Stomach (tissue), 9 donors: ENCODE measurements around the gene SMCO4. TPM values are rescaled to one million over a fixed set of nuclear protein-coding genes. Genes with fewer than 3 reads are reported as not detected.

ENCODE experiments used
- DNase-seq, 2 donors: peaks; one replicate each; pipeline versions ENCODE4 v3.0.0 to v3.0.0-alpha.2; 2013 to 2019
- H3K27ac ChIP-seq, 5 donors: fragments of 200-600 bp in 4 of 5; sonication (generic) in 4 of 5; one replicate each; pipeline ENCODE4 v1.5.1; 2013 to 2019; ENCODE audit warnings: mild to moderate bottlenecking in 1 of 5, moderate library complexity in 1 of 5
- H3K27me3 ChIP-seq, 3 donors: fragments of 200-600 bp; sonication (generic); one replicate each; pipeline ENCODE4 v1.5.1; 2017 to 2019; ENCODE audit warnings: mixed run types in 1 of 3
- H3K36me3 ChIP-seq, 4 donors: fragments of 200-600 bp; sonication (generic); 1 replicate in 3 of 4; 2 replicates in 1 of 4; pipeline ENCODE4 v1.5.1; 2016 to 2019
- H3K4me1 ChIP-seq, 4 donors: fragments of 200-600 bp; sonication (generic); one replicate each; pipeline ENCODE4 v1.5.1; 2016 to 2019
- H3K4me3 ChIP-seq, 4 donors: fragments of 200-600 bp; sonication (generic) in 3 of 4; one replicate each; pipeline ENCODE4 v1.5.1; 2016 to 2019; ENCODE audit warnings: mild to moderate bottlenecking in 1 of 4
- H3K9me3 ChIP-seq, 4 donors: fragments of 200-600 bp; sonication (generic); one replicate each; pipeline ENCODE4 v1.5.1; 2016 to 2019
- CTCF ChIP-seq, 7 experiments: fragments of 450-650 bp in 4 of 7; fragments of 200-600 bp in 3 of 7; sonication (generic) in 3 of 7; IDR thresholded peaks; one replicate each; pipeline ENCODE4 v1.5.1; 2016 to 2019; ENCODE audit warnings: antibody characterized with exemption in 7 of 7, control low read depth in 2 of 7, mild to moderate bottlenecking in 1 of 7
- EP300 ChIP-seq: sonication (generic); formaldehyde crosslinking; IDR thresholded peaks from one replicate; pipeline ENCODE4 v1.6.1; 2017; ENCODE audit warnings: antibody characterized with exemption
- POLR2A ChIP-seq, 4 donors: fragments of 450-650 bp; IDR thresholded peaks; one replicate each; pipeline ENCODE4 v1.6.1; 2016; ENCODE audit warnings: antibody characterized with exemption in 4 of 4, control low read depth in 2 of 4, mild to moderate bottlenecking in 1 of 4, moderate library complexity in 1 of 4
- POLR2AphosphoS5 ChIP-seq, 3 donors: sonication (generic); formaldehyde crosslinking; IDR thresholded peaks; one replicate each; pipeline ENCODE4 v1.6.1; 2016; ENCODE audit warnings: antibody characterized with exemption in 3 of 3
- WGBS, 5 donors: extraction: QIAGEN DNeasy Blood & Tissue Kit in 3 of 5; methylation state at CpG; one replicate each; pipeline versions ENCODE4 v1.1.5 to v1.1.7; 2013 to 2018; 5-methylcytosine and 5-hydroxymethylcytosine counted together
- intact Hi-C: fragments of 100-400 bp; cut with DNase I; formaldehyde crosslinking; loops from one replicate; pipeline ENCODE4 v1.15.1; 2023; ENCODE audit warnings: low total_unique reads
- polyA plus RNA-seq, 3 donors: library from polyadenylated mRNA; stranded (reverse); fragments of 200-250 nt; gene quantifications; one replicate each; pipeline ENCODE4 v1.2.3, GENCODE V29; 2013
- total RNA-seq, 5 donors: library from RNA; depleted of rRNA; stranded (reverse); fragments of >200 nt; gene quantifications; one replicate each; pipeline versions ENCODE4 v1.1.0 to v1.2.3, GENCODE V29; 2014 to 2016
- donor health status: healthy with polysubstance abuse.
- donor health status: Bipolar disorder and iron deficiency.
- donor health status: healthy.

The SMCO4 gene
- total and polyA plus RNA-seq, 8 donors: 2.9 to 306 (median 25.1) TPM; not detected in 1

DNA sequence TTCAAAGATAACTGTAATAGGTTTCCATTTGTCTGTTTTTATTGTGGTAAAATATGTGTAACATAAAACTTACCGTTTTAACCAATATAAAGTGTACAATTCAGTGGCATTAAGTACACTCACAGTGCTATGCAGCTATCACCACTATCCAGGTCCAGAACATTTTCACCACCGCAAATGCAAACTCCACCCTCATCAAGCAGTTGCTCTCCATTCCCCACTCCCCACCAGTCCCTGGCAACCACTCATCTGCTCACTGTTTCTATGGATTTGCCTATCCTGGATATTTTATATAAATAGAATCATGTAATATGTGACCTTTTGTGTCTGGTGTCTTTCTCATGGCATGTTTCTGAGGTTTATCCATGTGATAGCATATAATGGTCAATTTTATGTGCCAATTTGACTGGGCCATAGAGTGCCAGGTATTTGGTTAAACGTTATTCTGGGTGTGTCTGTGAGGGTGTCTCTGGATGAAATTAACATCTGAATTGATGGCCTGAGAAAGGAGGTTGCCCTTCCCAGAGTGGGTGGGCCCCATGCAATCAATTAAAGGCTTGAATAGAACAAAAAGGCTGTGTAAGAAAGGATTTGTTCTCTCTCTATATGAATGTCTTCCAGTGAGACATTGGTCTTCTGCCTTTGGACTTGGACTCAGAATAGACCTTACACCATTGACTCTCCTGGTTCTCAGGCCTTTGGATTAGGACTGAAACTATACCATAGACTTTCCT is 17.2 kb upstream of the SMCO4 start:
- WGBS, 5 donors: 60 to 68% (median 68%) methylated on average over 3 of the region's 3 CpGs
- Histone ChIP-seq H3K27ac (no peak overlapping the region), H3K4me1 (no peaks in the 10 kb centered on the region), H3K9me3 (no peaks in the 10 kb centered on the region), H3K27me3 (no peaks in the 10 kb centered on the region), H3K36me3 (no peaks in the 10 kb centered on the region), H3K4me3 (no peak overlapping the region)
- no peak for DNase-seq
- intact Hi-C loops: no loop called here
- TF ChIP-seq CTCF (IDR thresholded peaks at IDR 0.05) (no peak), EP300 (no peak), POLR2A (IDR thresholded peaks at IDR 0.05) (no peak), POLR2AphosphoS5 (IDR thresholded peaks at IDR 0.05) (no peak)

DNA sequence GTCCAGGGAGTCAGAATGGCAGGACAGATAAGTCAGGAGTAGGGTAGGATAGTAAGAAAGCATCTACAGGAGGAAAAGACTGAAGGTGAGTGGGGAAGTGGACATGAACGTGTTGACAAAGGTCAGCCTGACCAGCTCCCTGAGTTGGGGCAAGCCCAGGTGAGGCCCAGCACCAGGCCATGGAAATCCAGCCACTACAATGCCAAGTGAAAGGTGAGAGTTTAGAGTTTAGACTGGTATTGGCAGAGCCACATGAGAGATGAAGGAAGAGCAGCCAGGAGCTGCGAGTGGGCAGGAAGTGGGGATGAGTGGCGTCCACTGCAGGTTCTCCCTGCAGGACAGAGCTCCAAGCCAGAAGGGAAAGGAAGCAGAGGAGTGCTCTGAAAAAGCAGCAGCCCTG is 16.5 kb upstream of the SMCO4 start:
- Histone ChIP-seq H3K36me3 (no peaks in the 10 kb centered on the region), H3K27me3 (no peaks in the 10 kb centered on the region), H3K27ac (no peak overlapping the region), H3K9me3 (no peaks in the 10 kb centered on the region), H3K4me1 (no peaks in the 10 kb centered on the region), H3K4me3 (no peak overlapping the region)
- DNase-seq: no peak
- TF ChIP-seq CTCF (IDR thresholded peaks at IDR 0.05): no peak
- TF ChIP-seq EP300: no peak
- TF ChIP-seq POLR2AphosphoS5 (IDR thresholded peaks at IDR 0.05): no peak
- no peak for TF ChIP-seq POLR2A (IDR thresholded peaks at IDR 0.05)
- intact Hi-C loops: no loop called here
- WGBS, 5 donors: 56 to 71% (median 64%) methylated on average over 3 of the region's 3 CpGs

- no peak for DNase-seq
- Histone ChIP-seq H3K27me3 (no peaks in the 10 kb centered on the region), H3K4me3 (no peak overlapping the region), H3K27ac (no peak overlapping the region), H3K9me3 (no peaks in the 10 kb centered on the region), H3K36me3 (no peaks in the 10 kb centered on the region), H3K4me1 (no peaks in the 10 kb centered on the region)
- 35 to 73% (median 49%) methylated on average over 1 of the region's 1 CpG for WGBS, 5 donors
- no peak for TF ChIP-seq CTCF (IDR thresholded peaks at IDR 0.05)
- no peak for TF ChIP-seq EP300
- no peak for TF ChIP-seq POLR2A (IDR thresholded peaks at IDR 0.05)
- no peak for TF ChIP-seq POLR2AphosphoS5 (IDR thresholded peaks at IDR 0.05)
- intact Hi-C loops: no loop called here
Measured at GRCh38 chr11:93552874-93553273, 9.7 kb upstream of the SMCO4 start.

- H3K27me3 ChIP-seq: no peaks in the 10 kb centered on the region
- 87 to 95% (median 93%) methylated on average over 4 of the region's 4 CpGs for WGBS, 5 donors
- DNase-seq: no peak
- H3K4me1 ChIP-seq: no peaks in the 10 kb centered on the region
- TF ChIP-seq CTCF (IDR thresholded peaks at IDR 0.05) (no peak), POLR2A (IDR thresholded peaks at IDR 0.05) (no peak), EP300 (no peak), POLR2AphosphoS5 (IDR thresholded peaks at IDR 0.05) (no peak)
- intact Hi-C loops: loop anchor here (5.0 kb wide), 1 partner anchor 318 kb away; no protein-coding TSS in a partner anchor
- H3K36me3 ChIP-seq: no peaks in the 10 kb centered on the region
- H3K9me3 ChIP-seq: no peaks in the 10 kb centered on the region
- no peak overlapping the region for H3K4me3 ChIP-seq
- H3K27ac ChIP-seq: no peak overlapping the region
Measured at GRCh38 chr11:93549976-93550375, 6.8 kb upstream of the SMCO4 start.
